Progenitor cell of endocrine pancreas (in vitro differentiated cells): ENCODE results near the gene OGFOD1. TPM values are rescaled to one million over a fixed set of nuclear protein-coding genes. Genes with fewer than 3 reads are reported as not detected.
A peak's percentile ranks its signal among the peaks of the same experiment; 100 is the strongest.

ENCODE experiments used
- DNase-seq: peaks from one replicate; pipeline ENCODE4 v3.0.0; 2021; ENCODE audit warnings: low spot score; ENCODE audit not compliant: unreplicated experiment
- H3K27ac Mint-ChIP-seq: 2 replicates; pipeline ENCODE4 v1.8.0; 2021; ENCODE audit warnings: mild to moderate bottlenecking, moderate library complexity, mixed read lengths
- H3K27me3 Mint-ChIP-seq: 2 replicates; pipeline ENCODE4 v1.8.0; 2021; ENCODE audit warnings: mixed read lengths
- H3K36me3 Mint-ChIP-seq: 2 replicates; pipeline ENCODE4 v1.8.0; 2022; ENCODE audit warnings: mixed read lengths; ENCODE audit not compliant: insufficient read depth
- H3K4me1 Mint-ChIP-seq: 2 replicates; pipeline ENCODE4 v1.8.0; 2021; ENCODE audit warnings: low read depth, mixed read lengths
- H3K4me3 Mint-ChIP-seq: 2 replicates; pipeline ENCODE4 v1.8.0; 2021; ENCODE audit warnings: low read depth, mild to moderate bottlenecking, moderate library complexity, mixed read lengths
- H3K9me3 Mint-ChIP-seq: 2 replicates; pipeline ENCODE4 v1.8.0; 2021; ENCODE audit warnings: low read depth, mixed read lengths
- CTCF ChIP-seq: fragments of 200-600 bp; sonication (generic); IDR thresholded peaks from one replicate; pipeline ENCODE4 v1.5.0; 2021; ENCODE audit warnings: antibody characterized with exemption, mild to moderate bottlenecking; ENCODE audit not compliant: unreplicated experiment
- total RNA-seq: library from RNA; stranded (reverse); gene quantifications from 2 replicates; pipeline ENCODE4 v1.2.1, GENCODE V29; 2021

The OGFOD1 gene
- total RNA-seq, 1 donor from 2014 or later: 32.0 TPM

GRCh38 chr16:56428091-56428490, 23.3 kb upstream of the OGFOD1 start:
- no peak for TF ChIP-seq CTCF
- H3K27ac Mint-ChIP-seq: no peak overlapping the region
- no peaks in the 10 kb centered on the region for H3K27me3 Mint-ChIP-seq

GRCh38 chr16:56436258-56436657, 15.1 kb upstream of the OGFOD1 start:
- TF ChIP-seq CTCF: no peak
- no peak overlapping the region for H3K4me3 Mint-ChIP-seq
- H3K27me3 Mint-ChIP-seq: no peaks in the 10 kb centered on the region
- H3K9me3 Mint-ChIP-seq: no peaks in the 10 kb centered on the region
- DNase-seq: no peak
- peaks cover 16% of the 10 kb centered on the region for H3K36me3 Mint-ChIP-seq
- H3K4me1 Mint-ChIP-seq: no peaks in the 10 kb centered on the region
- H3K27ac Mint-ChIP-seq: no peak overlapping the region

More at GRCh38 chr16:56428091-56428490, 23.3 kb upstream of the OGFOD1 start:
- Mint-ChIP-seq H3K9me3 (no peaks in the 10 kb centered on the region), H3K36me3 (peaks cover 11% of the 10 kb centered on the region), H3K4me1 (peaks cover 16% of the 10 kb centered on the region), H3K4me3 (no peak overlapping the region)
- DNase-seq: no peak

GRCh38 chr16:56438038-56438437, 13.3 kb upstream of the OGFOD1 start:
- Mint-ChIP-seq H3K27ac (peak overlapping the region; percentile 47), H3K4me3 (no peak overlapping the region), H3K36me3 (peaks cover 22% of the 10 kb centered on the region), H3K4me1 (no peaks in the 10 kb centered on the region), H3K27me3 (no peaks in the 10 kb centered on the region), H3K9me3 (no peaks in the 10 kb centered on the region)
- no peak for TF ChIP-seq CTCF
- DNase-seq: no peak

- Mint-ChIP-seq H3K36me3 (peaks cover 10% of the 10 kb centered on the region), H3K4me3 (no peak overlapping the region), H3K4me1 (peaks cover 34% of the 10 kb centered on the region), H3K27me3 (no peaks in the 10 kb centered on the region), H3K9me3 (no peaks in the 10 kb centered on the region), H3K27ac (no peak overlapping the region)
- TF ChIP-seq CTCF: no peak
- DNase-seq: no peak
Measured at GRCh38 chr16:56447286-56447685, 4.1 kb upstream of the OGFOD1 start.

GRCh38 chr16:56448005-56448404, 3.3 kb upstream of the OGFOD1 start:
- peak overlapping the region; percentile 25 for H3K27ac Mint-ChIP-seq

More at GRCh38 chr16:56448005-56448404, 3.3 kb upstream of the OGFOD1 start:
- no peak for DNase-seq
- H3K4me3 Mint-ChIP-seq: peak overlapping the region; percentile 23
- no peaks in the 10 kb centered on the region for H3K27me3 Mint-ChIP-seq
- no peak for TF ChIP-seq CTCF
- no peaks in the 10 kb centered on the region for H3K9me3 Mint-ChIP-seq
- peaks cover 38% of the 10 kb centered on the region for H3K4me1 Mint-ChIP-seq
- H3K36me3 Mint-ChIP-seq: peaks cover 5% of the 10 kb centered on the region
